ENCODE measurements around the gene ADCY5. TPM values are rescaled to one million over a fixed set of nuclear protein-coding genes. Genes with fewer than 3 reads are reported as not detected.

ADCY5 gene
- total RNA-seq, 2 experiments from 2014 or later = not detected

DNA sequence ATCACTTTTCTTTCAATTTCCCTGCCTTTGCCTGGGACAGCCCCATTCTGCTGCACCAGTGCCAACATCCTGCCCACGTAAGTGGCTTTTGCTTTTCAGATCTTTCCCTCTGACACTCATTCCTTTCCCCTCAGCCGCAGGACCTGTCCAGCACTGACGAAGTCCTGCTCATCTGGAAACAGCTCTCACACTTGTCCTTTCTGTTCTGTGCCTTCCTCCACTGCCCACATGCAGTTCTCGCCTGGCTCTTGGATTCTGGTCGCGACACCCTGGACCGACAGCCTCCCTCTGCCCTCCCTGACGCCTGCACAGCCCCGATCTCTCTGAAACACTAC is 99.7 kb downstream of the ADCY5 start:
- Mint-ChIP-seq H3K36me3 (ENCODE audit: low read depth) (no peaks in the 10 kb centered on the region), H3K27me3 (peaks cover 24% of the 10 kb centered on the region), H3K27ac (no peak overlapping the region), H3K9me3 (ENCODE audit: low read depth) (no peaks in the 10 kb centered on the region), H3K4me1 (peaks cover 4% of the 10 kb centered on the region), H3K4me3 (no peak overlapping the region)
- ATAC-seq (no peak), DNase-seq (no peak)
- ChIA-PET POLR2A (no interaction called here), CTCF (no interaction called here)
- intact Hi-C loops (cut with DNase I, micrococcal nuclease) = no loop called here

DNA sequence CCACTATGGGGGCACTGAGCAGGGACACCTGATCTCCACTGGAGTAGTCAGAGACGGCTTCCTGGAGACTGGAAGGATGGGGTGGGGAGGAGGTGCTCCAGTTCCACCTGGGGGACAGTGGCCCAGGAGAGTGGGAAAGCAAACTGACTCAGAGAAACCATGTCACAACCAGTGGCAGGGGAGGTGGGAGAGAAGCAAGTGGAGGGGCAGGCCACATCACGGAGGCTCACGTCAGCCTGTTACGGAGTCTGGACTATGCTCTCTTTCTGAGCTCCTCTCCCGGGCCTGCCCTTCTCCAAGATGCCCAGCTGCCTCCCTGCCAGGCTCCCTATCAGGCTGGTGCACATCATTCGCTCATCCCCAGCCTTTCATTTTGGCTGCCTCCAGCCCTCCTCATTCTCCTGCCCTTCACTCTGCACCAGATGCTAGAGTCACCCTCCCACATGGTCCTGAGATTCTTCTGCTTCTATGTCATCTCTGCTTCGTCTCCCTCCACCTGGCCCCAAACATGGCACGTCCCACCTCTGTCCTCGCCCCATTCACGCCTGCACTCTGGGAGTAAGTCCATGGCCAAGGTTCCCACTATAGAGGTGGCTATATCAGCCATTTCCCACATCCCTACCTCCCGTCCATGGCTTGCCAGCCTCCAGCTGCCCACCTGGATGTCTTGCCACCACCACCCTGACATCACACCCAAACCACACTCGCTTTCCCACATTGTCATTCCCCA is 100.3 kb downstream of the ADCY5 start:
- Mint-ChIP-seq H3K36me3 (ENCODE audit: low read depth) (no peaks in the 10 kb centered on the region), H3K4me3 (no peak overlapping the region), H3K27me3 (peaks cover 21% of the 10 kb centered on the region), H3K9me3 (ENCODE audit: low read depth) (no peaks in the 10 kb centered on the region), H3K27ac (no peak overlapping the region), H3K4me1 (peaks cover 4% of the 10 kb centered on the region)
- DNase-seq (no peak), ATAC-seq (no peak)
- ChIA-PET CTCF (no interaction called here), POLR2A (no interaction called here)
- intact Hi-C loops (cut with DNase I, micrococcal nuclease) = no loop called here

DNA sequence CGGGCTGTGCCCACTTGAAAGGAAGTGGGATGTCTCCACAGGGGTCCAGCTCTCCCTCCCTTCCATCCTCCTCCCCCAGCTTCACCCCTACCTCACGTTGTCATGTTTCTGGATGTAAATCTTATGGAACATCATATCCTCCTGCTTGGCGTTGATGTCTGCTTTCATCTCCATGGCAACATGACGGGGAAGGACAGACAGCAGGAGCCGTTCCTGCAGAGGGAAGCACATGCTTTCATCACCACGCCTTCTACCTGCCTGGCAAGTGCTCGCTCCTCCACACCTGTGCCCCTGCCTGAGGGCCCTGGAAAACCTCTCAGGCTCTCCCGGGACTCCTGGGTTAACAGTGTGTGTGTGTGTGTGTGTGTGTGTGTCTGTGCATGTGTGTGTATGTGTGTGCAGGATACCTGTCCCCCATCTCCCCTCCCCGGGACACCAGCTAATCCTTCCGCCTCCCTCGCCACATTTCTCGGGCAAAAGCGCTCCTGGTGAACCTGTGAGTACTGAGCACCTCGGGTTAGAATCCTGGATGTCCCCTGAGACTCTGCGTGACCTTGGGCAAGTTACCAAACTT is 101.1 kb downstream of the ADCY5 start:
- ATAC-seq = no peak
- no peaks in the 10 kb centered on the region for H3K9me3 Mint-ChIP-seq (ENCODE audit: low read depth)
- intact Hi-C loops (cut with DNase I, micrococcal nuclease) = no loop called here
- peaks cover 4% of the 10 kb centered on the region for H3K4me1 Mint-ChIP-seq
- ChIA-PET CTCF (no interaction called here), POLR2A (no interaction called here)
- H3K27ac Mint-ChIP-seq = no peak overlapping the region
- no peak overlapping the region for H3K4me3 Mint-ChIP-seq
- H3K36me3 Mint-ChIP-seq (ENCODE audit: low read depth) = no peaks in the 10 kb centered on the region
- H3K27me3 Mint-ChIP-seq = peaks cover 21% of the 10 kb centered on the region
- DNase-seq = no peak

DNA sequence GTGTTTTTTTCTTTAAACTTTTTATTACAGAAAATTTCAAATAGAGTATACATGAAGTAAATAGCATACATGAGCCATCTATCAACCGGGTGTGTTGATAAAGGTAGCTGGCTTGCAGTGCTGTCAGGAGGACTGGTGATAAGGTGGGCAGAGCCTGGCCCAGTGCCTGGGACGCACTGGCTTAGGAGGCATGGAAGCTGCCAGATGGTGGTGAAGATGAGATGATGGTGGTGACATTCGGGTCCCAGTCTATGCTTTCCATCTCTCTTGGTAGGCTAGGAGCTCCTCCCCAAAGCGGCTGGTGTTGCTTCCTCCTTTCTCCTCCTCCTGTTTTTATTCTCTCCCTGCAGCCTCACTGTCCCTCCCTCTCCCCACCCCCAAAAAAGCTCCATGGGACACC is 101.7 kb downstream of the ADCY5 start:
- H3K4me3 Mint-ChIP-seq = no peak overlapping the region
- H3K36me3 Mint-ChIP-seq (ENCODE audit: low read depth) = no peaks in the 10 kb centered on the region
- H3K27me3 Mint-ChIP-seq = peaks cover 21% of the 10 kb centered on the region
- intact Hi-C loops (cut with DNase I, micrococcal nuclease) = no loop called here
- no peaks in the 10 kb centered on the region for H3K9me3 Mint-ChIP-seq (ENCODE audit: low read depth)
- DNase-seq (no peak), ATAC-seq (no peak)
- no peak overlapping the region for H3K27ac Mint-ChIP-seq
- ChIA-PET POLR2A (interaction anchor here (0.6 kb wide), 1 partner anchor 12 kb away, joined by 5 read pairs; no protein-coding TSS in a partner anchor), CTCF (no interaction called here)
- peaks cover 4% of the 10 kb centered on the region for H3K4me1 Mint-ChIP-seq

DNA sequence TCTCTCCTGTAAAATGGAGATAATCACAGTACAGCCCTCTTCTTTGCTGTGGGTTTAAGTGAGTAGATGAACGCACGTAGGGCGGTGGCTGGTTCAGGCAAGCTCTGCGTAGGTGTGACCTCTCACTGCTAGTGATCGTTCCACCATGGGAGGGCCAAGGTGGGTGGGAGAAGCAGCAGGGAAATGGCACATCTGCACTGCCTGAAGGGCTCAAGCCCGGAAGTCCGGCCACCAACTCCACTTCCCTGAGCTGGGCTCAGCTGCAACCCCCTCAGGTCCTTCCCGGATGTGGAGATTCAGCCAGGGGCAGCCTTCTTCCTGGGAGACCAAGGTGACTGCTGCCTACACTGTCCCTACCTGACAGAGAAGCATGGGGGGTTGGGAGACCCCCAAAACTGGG is 102.9 kb downstream of the ADCY5 start:
- Mint-ChIP-seq H3K4me1 (peaks cover 4% of the 10 kb centered on the region), H3K27ac (no peak overlapping the region), H3K9me3 (ENCODE audit: low read depth) (no peaks in the 10 kb centered on the region), H3K27me3 (peaks cover 21% of the 10 kb centered on the region), H3K4me3 (no peak overlapping the region), H3K36me3 (ENCODE audit: low read depth) (no peaks in the 10 kb centered on the region)
- DNase-seq = no peak
- no peak for ATAC-seq
- intact Hi-C loops (cut with DNase I, micrococcal nuclease) = no loop called here
- ChIA-PET CTCF (no interaction called here), POLR2A (no interaction called here)

DNA sequence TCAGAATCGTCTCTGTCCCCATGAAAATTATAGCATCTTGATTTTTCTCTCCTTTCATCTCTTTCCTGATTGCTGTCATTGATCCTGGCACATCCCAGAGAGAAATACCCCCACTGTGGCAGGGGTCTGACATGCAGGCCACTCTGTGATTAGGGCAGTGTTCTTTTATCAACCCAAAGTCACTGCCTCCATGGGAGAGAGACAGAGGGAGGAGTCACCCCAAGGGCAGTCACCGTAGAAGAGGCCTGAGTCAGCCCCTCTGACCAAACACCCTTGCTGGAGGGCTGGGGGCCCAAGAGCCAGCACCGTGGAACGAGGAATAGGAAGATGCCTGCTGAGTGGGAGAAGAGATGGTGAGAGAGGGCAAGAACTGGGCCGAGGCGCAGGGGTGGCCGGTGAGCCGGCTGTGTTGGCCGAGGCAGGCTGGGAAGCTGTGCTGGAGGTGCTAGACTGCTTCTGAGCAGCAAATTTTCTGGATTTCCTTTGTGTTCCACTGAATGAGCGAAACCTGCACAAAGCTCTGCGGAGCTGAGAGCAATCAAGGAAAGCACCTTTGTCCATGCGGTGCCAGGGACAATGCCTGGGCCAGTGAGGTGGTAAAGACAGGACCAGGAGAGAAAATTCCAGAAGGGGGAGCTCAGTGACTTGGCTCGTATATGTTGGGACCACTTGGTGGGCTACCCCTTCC is 103.8 kb downstream of the ADCY5 start:
- Mint-ChIP-seq H3K9me3 (ENCODE audit: low read depth) (no peaks in the 10 kb centered on the region), H3K27ac (no peak overlapping the region), H3K27me3 (peaks cover 18% of the 10 kb centered on the region), H3K4me3 (no peak overlapping the region), H3K4me1 (peaks cover 4% of the 10 kb centered on the region), H3K36me3 (ENCODE audit: low read depth) (no peaks in the 10 kb centered on the region)
- intact Hi-C loops (cut with DNase I, micrococcal nuclease) = no loop called here
- CTCF ChIA-PET = interaction anchor here (0.6 kb wide), 1 partner anchor 135 kb away, joined by 3 read pairs; no protein-coding TSS in a partner anchor
- POLR2A ChIA-PET = no interaction called here
- no peak for ATAC-seq
- DNase-seq = no peak

DNA sequence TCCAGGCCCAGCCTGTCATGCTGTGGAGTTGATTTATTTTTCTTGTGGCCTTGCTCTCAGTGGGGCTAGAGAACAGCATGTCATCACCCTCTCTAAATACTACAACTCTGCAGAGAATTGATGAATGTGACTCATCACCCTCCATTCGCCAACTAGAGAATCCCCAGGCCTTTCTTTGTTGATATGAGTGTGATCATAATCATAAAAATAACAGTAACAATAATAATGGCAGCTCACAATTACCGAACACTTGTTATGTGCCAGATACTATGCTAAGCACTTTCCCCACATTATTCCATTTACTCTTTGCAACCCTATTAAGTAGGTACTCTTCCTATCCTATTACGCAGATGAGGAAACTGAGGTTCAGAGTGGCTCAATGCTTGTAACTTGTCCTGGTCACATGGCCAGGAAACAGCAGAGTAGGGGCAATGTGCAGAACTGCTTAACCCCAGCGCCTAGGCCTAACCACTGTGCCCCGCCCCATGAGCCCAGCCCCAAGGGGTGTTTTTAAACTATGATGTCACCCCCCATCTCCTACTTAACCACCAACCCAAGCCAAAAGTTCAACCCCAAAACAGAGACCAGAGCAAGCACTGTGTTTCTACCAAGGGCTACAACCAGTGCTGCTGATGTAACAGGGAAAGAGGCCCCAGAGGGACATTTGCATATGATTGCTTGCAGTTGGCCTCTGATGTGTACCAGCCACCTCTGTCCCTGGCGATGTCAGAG is 104.5 kb downstream of the ADCY5 start:
- Mint-ChIP-seq H3K4me1 (peaks cover 4% of the 10 kb centered on the region), H3K27me3 (peaks cover 12% of the 10 kb centered on the region), H3K9me3 (ENCODE audit: low read depth) (no peaks in the 10 kb centered on the region), H3K4me3 (no peak overlapping the region), H3K36me3 (ENCODE audit: low read depth) (no peaks in the 10 kb centered on the region), H3K27ac (no peak overlapping the region)
- ATAC-seq = peak; percentile 33
- no peak for DNase-seq
- ChIA-PET CTCF (interaction anchor here (0.6 kb wide), 1 partner anchor 135 kb away, joined by 3 read pairs; no protein-coding TSS in a partner anchor), POLR2A (no interaction called here)
- intact Hi-C loops (cut with DNase I, micrococcal nuclease) = no loop called here

DNA sequence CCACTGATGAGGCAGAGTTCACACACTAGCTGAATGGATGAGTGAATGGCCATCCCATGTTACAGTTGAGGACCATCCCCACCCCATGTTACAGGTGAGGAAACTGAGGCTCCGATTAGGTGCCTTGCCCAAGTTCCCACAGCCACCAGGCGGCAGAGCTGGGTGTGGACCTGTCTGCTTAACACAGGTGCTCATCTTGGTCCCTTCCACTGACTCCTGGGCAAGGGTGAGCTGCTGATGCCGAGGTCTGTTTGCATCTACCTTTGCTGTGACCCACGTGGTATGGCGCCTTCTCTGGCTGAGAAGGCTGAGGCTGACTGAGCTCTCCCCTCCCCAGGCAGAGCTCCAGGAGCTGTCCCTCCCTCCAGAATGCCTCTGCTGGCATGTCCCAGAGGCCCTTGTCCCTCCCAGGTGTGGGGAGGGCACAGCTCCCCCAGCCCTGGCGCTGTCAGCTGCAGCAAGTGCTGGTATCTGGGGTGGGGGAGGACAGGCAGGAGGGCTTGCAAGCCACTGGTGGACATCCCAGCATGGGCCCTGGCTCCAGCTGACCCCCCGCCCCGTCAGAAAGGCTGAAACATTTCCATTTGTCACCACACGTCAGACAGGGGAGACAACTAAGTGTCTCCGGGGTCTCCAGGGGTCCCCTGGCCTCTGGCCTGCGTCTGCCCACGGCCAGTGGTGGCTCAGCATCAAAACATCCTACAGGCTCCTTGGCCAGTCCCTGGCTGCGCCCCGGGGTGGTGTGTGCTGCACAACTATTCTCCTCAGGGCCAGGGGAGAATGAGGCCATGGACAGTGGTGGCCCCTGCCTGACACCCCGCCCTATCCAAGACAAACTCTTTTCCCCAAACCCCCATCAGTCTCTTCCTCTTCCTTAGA is 105.4 kb downstream of the ADCY5 start:
- H3K4me1 Mint-ChIP-seq = no peaks in the 10 kb centered on the region
- intact Hi-C loops (cut with DNase I, micrococcal nuclease) = no loop called here
- ChIA-PET CTCF (interaction anchor here (0.5 to 1.5 kb wide), 3 partner anchors 10 to 53 kb away, joined by 3 read pairs; no protein-coding TSS in a partner anchor), POLR2A (interaction anchor here (0.5 kb wide), 1 partner anchor 188 kb away, joined by 3 read pairs; no protein-coding TSS in a partner anchor)
- ATAC-seq (no peak), DNase-seq (no peak)
- no peaks in the 10 kb centered on the region for H3K9me3 Mint-ChIP-seq (ENCODE audit: low read depth)
- H3K27ac Mint-ChIP-seq = no peak overlapping the region
- H3K4me3 Mint-ChIP-seq = no peak overlapping the region
- peaks cover 5% of the 10 kb centered on the region for H3K27me3 Mint-ChIP-seq
- no peaks in the 10 kb centered on the region for H3K36me3 Mint-ChIP-seq (ENCODE audit: low read depth)

DNA sequence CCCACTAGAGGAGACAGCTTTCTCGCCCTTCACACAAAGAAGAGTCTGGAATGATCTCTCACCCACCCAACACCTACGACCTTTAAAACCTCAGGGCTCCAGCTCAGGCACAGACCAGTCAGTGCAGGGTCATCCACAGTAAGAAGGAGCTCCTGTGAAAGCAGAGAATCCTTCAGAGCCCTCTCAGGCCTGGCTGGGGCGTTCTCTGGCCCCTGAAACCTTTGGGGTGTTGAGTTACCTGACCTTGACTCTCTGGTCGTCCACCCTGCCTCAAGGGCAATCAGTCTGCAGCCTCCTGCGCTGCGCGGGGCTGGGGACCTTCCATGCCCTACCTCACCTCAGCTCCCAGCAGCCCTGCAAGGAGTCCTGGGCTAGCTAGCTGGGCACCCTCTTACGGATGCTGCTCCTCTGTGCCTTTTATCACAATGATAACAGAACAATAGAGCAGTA is 106.2 kb downstream of the ADCY5 start:
- ATAC-seq (no peak), DNase-seq (no peak)
- intact Hi-C loops (cut with DNase I, micrococcal nuclease) = no loop called here
- Mint-ChIP-seq H3K27me3 (peaks cover under 1% of the 10 kb centered on the region), H3K4me1 (no peaks in the 10 kb centered on the region), H3K27ac (no peak overlapping the region), H3K36me3 (ENCODE audit: low read depth) (no peaks in the 10 kb centered on the region), H3K4me3 (no peak overlapping the region), H3K9me3 (ENCODE audit: low read depth) (no peaks in the 10 kb centered on the region)
- ChIA-PET POLR2A (no interaction called here), CTCF (interaction anchor here (1.5 kb wide), 1 partner anchor 15 kb away, joined by 3 read pairs; no protein-coding TSS in a partner anchor)

DNA sequence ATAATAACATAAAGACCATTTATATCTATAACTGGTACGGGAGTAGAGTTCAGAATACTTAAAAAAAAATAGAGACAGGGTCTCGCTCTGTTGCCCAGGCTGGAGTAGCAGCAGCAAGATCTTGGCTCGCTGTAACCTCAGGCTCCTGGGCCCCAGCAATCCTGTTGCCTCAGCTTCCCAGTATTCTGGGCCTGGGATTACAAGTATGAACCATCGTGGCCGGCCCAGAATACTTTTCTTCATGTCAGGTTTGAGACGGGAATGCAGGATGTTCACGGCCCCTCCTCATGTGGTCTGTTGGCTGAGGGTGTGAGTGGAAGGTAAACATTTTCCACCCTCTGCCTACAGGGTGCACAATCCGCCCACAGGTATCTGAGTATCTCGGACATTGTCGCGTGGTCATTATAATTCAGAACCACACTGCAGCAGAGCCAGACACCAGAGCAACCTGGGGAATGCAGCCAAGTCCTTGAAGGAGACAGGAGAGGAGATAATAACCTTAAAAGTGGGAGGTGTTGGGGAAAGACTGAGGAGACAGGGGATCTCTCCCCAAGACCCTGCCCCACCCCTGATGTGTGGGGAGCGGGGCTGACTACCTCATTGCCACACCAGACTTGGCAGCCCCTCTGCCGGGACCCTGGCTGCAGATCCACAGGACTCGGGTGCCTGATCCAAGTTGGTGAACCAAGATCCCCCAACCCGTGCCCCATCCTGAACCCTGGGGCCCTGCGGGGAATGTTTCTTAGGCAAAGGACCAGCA is 106.8 kb downstream of the ADCY5 start:
- Mint-ChIP-seq H3K9me3 (ENCODE audit: low read depth) (no peaks in the 10 kb centered on the region), H3K4me1 (no peaks in the 10 kb centered on the region), H3K4me3 (no peak overlapping the region), H3K36me3 (ENCODE audit: low read depth) (no peaks in the 10 kb centered on the region), H3K27ac (no peak overlapping the region), H3K27me3 (no peaks in the 10 kb centered on the region)
- no peak for ATAC-seq
- no peak for DNase-seq
- intact Hi-C loops (cut with DNase I, micrococcal nuclease) = no loop called here
- ChIA-PET POLR2A (no interaction called here), CTCF (interaction anchor here (1.5 kb wide), 1 partner anchor 15 kb away, joined by 3 read pairs; no protein-coding TSS in a partner anchor)
